ENCODE data around the gene DNAI4. TPM values are rescaled to one million over a fixed set of nuclear protein-coding genes. Genes with fewer than 3 reads are reported as not detected.
"Not testable (repeated sequence)": the region's sequence is repeated elsewhere in the genome, so short reads cannot be mapped to it uniquely, and the experiment has no call there.

DNAI4 gene
- total RNA-seq, 2 donors from 2014 or later = 11.4 to 12.8 TPM

DNA sequence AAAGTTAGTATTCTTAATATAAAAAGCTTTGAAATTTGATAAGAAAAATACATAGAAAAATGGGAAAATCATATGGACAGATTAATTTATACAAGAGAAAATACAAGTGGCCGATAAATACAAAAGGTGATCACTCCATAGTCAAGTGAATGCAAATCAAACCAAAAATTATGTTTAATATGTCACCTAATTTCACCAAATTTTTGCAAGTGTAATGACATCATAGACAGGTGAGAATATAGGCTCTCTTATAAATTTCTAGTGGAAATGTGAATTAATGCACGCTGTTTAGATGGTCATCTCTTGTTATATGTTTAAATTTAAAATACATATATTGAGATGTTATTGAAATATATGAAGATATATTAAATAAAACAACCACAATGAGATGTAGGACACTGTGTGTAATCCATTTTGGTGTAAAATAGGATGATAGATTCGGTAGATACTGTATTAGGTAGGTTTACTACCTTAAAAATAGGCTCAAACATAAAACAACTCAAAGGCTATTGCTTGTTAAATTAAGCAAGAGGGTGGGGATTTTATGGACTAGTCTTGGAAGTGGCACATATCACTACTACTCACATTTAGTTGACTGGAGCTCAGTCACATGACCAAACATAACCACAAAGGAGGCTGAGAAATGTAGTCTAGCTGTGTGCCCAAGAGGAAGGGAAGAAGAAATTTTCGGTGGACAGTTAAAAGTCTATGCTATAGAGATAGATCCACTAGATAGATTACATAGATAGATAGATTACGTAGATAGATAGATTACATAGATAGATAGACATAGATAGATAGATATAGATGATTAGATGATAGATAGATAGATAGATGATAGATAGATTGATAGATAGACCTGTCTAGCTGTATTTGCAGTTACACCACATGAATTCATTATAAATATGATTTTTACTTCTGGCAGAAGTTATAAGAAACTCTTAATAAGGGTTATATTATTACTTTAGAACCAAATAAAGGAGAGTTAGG, 132.7 kb downstream of the DNAI4 start:
- intact Hi-C loops (cut with DNase I) = no loop called here
- no peak for DNase-seq

DNA sequence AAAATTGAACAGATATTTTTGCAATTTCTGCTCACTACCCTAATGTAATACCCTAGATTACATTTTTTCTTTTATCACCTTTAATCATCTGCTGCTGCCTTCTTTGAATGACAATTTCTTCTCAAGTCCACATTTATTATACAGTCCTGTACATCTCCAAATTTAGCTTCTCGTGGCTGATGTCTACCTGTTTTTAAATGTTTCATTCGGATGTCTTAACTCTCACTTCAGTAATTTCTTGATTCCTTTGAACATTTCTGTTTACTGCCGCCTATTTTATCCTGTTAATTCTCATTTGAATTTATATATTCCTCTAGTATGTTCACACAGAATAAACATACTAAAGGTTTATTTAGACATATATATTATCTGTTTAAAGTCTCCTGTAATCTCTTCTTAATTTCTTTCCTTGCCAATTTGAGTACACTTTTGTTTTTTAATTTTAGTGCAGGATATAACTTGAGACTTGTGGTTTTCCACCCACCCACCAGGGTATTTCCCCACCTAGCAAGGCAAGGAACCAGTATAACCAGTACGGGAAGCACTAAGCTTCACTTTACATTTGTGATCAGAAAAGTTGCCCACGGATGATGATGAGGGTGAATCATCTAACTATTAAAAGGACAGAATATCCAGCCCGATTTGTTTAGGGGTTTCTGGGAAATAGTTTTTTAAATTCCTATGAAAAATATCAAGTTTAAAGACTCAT, 136.3 kb downstream of the DNAI4 start:
- Histone ChIP-seq H3K27ac (no peak overlapping the region), H3K27me3 (no peaks in the 10 kb centered on the region), H3K4me1 (no peaks in the 10 kb centered on the region), H3K9me3 (no peaks in the 10 kb centered on the region), H3K9ac (ENCODE audit: low read depth in 2 of 2, low read length in 2 of 2) (no peak overlapping the region), H3K36me3 (no peaks in the 10 kb centered on the region), H3K4me3 (no peak overlapping the region)
- no peak for DNase-seq
- TF ChIP-seq, protein P1, sequence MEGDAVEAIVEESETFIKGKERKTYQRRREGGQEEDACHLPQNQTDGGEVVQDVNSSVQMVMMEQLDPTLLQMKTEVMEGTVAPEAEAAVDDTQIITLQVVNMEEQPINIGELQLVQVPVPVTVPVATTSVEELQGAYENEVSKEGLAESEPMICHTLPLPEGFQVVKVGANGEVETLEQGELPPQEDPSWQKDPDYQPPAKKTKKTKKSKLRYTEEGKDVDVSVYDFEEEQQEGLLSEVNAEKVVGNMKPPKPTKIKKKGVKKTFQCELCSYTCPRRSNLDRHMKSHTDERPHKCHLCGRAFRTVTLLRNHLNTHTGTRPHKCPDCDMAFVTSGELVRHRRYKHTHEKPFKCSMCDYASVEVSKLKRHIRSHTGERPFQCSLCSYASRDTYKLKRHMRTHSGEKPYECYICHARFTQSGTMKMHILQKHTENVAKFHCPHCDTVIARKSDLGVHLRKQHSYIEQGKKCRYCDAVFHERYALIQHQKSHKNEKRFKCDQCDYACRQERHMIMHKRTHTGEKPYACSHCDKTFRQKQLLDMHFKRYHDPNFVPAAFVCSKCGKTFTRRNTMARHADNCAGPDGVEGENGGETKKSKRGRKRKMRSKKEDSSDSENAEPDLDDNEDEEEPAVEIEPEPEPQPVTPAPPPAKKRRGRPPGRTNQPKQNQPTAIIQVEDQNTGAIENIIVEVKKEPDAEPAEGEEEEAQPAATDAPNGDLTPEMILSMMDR (IDR thresholded peaks at IDR 0.05) = no peak
- intact Hi-C loops (cut with DNase I) = no loop called here

More for the DNA sequence above, 132.7 kb downstream of the DNAI4 start:
- Histone ChIP-seq H3K4me1 (no peaks in the 10 kb centered on the region), H3K36me3 (no peaks in the 10 kb centered on the region), H3K4me3 (no peak overlapping the region), H3K9me3 (no peaks in the 10 kb centered on the region), H3K27ac (no peak overlapping the region), H3K9ac (ENCODE audit: low read depth in 2 of 2, low read length in 2 of 2) (no peak overlapping the region), H3K27me3 (no peaks in the 10 kb centered on the region)
- TF ChIP-seq, protein P1 (IDR thresholded peaks at IDR 0.05) = no peak

DNA sequence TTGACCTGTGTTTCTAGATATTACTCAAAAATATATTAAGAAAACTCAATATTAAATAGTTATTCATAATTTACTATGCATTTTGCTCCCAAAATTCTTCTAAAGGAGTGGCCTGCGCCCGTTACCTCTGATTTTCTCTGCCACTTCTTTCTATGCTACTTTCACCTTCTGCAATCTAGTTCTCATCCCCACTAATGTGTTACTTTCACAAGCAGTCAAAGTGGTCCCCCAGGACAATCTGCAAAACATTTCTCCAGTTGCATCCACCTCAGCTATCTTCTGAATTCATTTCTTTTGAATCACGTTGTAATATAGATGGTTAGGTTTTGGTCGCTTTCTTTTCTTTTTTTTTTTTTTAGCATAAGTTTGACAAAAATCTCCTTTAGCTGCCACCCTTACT, 137.0 kb downstream of the DNAI4 start:
- H3K4me1 ChIP-seq = no peaks in the 10 kb centered on the region
- no peak for DNase-seq
- H3K9ac ChIP-seq (ENCODE audit: low read depth in 2 of 2, low read length in 2 of 2) = no peak overlapping the region
- no peaks in the 10 kb centered on the region for H3K9me3 ChIP-seq
- intact Hi-C loops (cut with DNase I) = no loop called here
- H3K4me3 ChIP-seq = no peak overlapping the region
- no peaks in the 10 kb centered on the region for H3K27me3 ChIP-seq
- H3K27ac ChIP-seq = no peak overlapping the region
- TF ChIP-seq, protein P1 (IDR thresholded peaks at IDR 0.05) = no peak
- no peaks in the 10 kb centered on the region for H3K36me3 ChIP-seq

DNA sequence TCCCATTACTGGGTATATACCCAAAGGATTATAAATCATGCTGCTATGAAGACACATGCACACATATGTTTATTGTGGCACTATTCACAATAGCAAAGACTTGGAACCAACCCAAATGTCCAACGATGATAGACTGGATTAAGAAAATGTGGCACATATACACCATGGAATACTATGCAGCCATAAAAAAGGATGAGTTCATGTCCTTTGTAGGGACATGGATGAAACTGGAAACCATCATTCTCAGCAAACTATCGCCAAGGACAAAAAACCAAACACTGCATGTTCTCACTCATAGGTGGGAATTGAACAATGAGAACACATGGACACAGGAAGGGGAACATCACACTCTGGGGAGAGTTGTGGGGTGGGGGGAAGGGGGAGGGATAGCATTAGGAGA, 138.9 kb downstream of the DNAI4 start:
- H3K27me3 ChIP-seq; H3K4me1 ChIP-seq; H3K9me3 ChIP-seq; H3K9ac ChIP-seq (ENCODE audit: low read depth in 2 of 2, low read length in 2 of 2); intact Hi-C loops (cut with DNase I); H3K4me3 ChIP-seq; H3K36me3 ChIP-seq; DNase-seq; H3K27ac ChIP-seq: not testable (repeated sequence)

DNA sequence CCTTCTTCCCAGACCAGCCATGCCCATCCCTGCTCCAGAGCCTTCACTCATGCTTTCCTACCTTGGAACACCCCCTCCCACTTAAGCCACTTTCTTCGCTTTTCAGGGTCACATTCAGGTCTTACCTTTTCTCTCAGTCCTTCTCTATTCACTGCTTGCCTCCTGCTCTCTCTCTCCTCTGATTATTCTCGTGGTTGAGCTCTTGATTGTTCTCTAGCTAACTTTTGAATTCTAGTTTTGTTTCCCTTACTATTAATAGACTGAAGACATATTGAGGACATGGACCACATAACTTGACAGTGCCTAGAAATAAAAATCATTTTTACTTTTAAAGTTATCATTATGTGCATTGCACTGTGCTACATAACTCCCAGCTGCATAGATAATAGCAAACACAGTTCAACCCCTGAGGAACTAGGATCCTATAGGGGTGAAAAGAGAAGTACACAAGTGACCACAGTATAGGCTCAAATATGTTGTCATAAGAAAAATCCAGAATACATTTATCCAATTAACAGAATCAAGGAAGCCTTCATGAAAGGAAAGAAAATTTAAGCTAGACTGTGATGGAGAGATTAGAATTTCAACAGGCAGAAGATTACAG, 145.1 kb downstream of the DNAI4 start:
- H3K27me3 ChIP-seq = no peaks in the 10 kb centered on the region
- intact Hi-C loops (cut with DNase I) = no loop called here
- no peak overlapping the region for H3K9ac ChIP-seq (ENCODE audit: low read depth in 2 of 2, low read length in 2 of 2)
- H3K36me3 ChIP-seq = no peaks in the 10 kb centered on the region
- H3K4me1 ChIP-seq = no peaks in the 10 kb centered on the region
- H3K9me3 ChIP-seq = no peaks in the 10 kb centered on the region
- DNase-seq = no peak
- H3K27ac ChIP-seq = no peak overlapping the region
- TF ChIP-seq, protein P1 (IDR thresholded peaks at IDR 0.05) = no peak
- no peak overlapping the region for H3K4me3 ChIP-seq
